IMR-90 (cell line): Measurements from ENCODE around the gene LONP1. TPM values are rescaled to one million over a fixed set of nuclear protein-coding genes. Genes with fewer than 3 reads are reported as not detected.
A peak's percentile ranks its signal among the peaks of the same experiment; 100 is the strongest.

Experiments
- ATAC-seq: fragments of 200-7000 bp; cut with Tn5 transposase; 2 replicates; pipeline ENCODE4 v1.9.1; 2020; ENCODE audit warnings: low read depth, mild to moderate bottlenecking, moderate library complexity
- BruUV-seq: library from RNA; stranded (reverse); fragments of 400-500 nt; replicated peaks from 2 replicates; lab custom pipeline; 2021; lab: Mats Ljungman, UMichigan
- CTCF ChIA-PET: fragments of 300-600 bp; formaldehyde crosslinking; extraction: SDS; loops from one replicate; lab custom pipeline; 2021; ENCODE audit warnings: antibody characterized with exemption; lab: Yijun Ruan, JAX
- POLR2A ChIA-PET: fragments of 300-600 bp; sonication (Branson Sonifier 250); formaldehyde crosslinking; loops from one replicate; lab custom pipeline; 2022; ENCODE audit warnings: antibody characterized with exemption; ENCODE audit not compliant: unreplicated experiment; lab: Charles Lee
- DNase-seq: peaks from one replicate; pipeline ENCODE4 v3.0.0; 2013
- H2AFZ ChIP-seq: replicated peaks from 2 replicates; pipeline ENCODE3; 2013; ENCODE audit warnings: low read length, mild to moderate bottlenecking; ENCODE audit not compliant: poor library complexity
- H2AK5ac ChIP-seq: 2 replicates; pipeline ENCODE4 v1.6.1; 2013; ENCODE audit warnings: low read depth, low read length, inconsistent platforms
- H2AK9ac ChIP-seq: replicated peaks from 2 replicates; pipeline ENCODE3; 2013; ENCODE audit warnings: mild to moderate bottlenecking, low read depth, low read length, moderate library complexity; ENCODE audit not compliant: poor library complexity
- H2BK120ac ChIP-seq: 2 replicates; pipeline ENCODE4 v1.6.1; 2013; ENCODE audit warnings: low read depth, low read length, inconsistent platforms
- H2BK15ac ChIP-seq: 3 replicates; pipeline ENCODE4 v1.6.1; 2013; ENCODE audit warnings: low read depth, low read length, inconsistent platforms
- H2BK20ac ChIP-seq: 2 replicates; pipeline ENCODE4 v1.6.1; 2013; ENCODE audit warnings: low read depth, mild to moderate bottlenecking, inconsistent platforms, low read length, moderate library complexity
- H2BK5ac ChIP-seq: 2 replicates; pipeline ENCODE4 v1.6.1; 2013; ENCODE audit warnings: mild to moderate bottlenecking, low read depth, low read length, inconsistent platforms; ENCODE audit not compliant: poor library complexity, severe bottlenecking
- H3K14ac ChIP-seq: replicated peaks from 2 replicates; pipeline ENCODE4 v1.6.1; 2013; ENCODE audit warnings: low read depth, low read length, inconsistent platforms
- H3K18ac ChIP-seq: 2 replicates; pipeline ENCODE4 v1.6.1; 2013; ENCODE audit warnings: low read depth, low read length, control low read depth
- H3K23ac ChIP-seq: 2 replicates; pipeline ENCODE4 v1.6.1; 2013; ENCODE audit warnings: low read depth, low read length, inconsistent platforms
- H3K27ac ChIP-seq: 2 replicates; pipeline ENCODE4 v1.5.1; 2013; ENCODE audit warnings: mild to moderate bottlenecking, control low read depth, low read length; ENCODE audit not compliant: insufficient read depth
- H3K27me3 ChIP-seq: 2 replicates; pipeline ENCODE4 v1.6.1; 2013; ENCODE audit warnings: low read length; ENCODE audit not compliant: control insufficient read depth, insufficient read depth
- H3K36me3 ChIP-seq: 2 replicates; pipeline ENCODE4 v1.6.1; 2013; ENCODE audit warnings: low read length, mixed read lengths; ENCODE audit not compliant: control insufficient read depth, insufficient read depth
- H3K4ac ChIP-seq: 2 replicates; pipeline ENCODE4 v1.6.1; 2013; ENCODE audit warnings: low read depth, low read length, inconsistent platforms
- H3K4me1 ChIP-seq: 2 replicates; pipeline ENCODE4 v1.6.1; 2013; ENCODE audit warnings: low read length, mixed read lengths; ENCODE audit not compliant: control insufficient read depth, insufficient read depth
- H3K4me2 ChIP-seq: 2 replicates; pipeline ENCODE4 v1.6.1; 2013; ENCODE audit warnings: low read depth, mild to moderate bottlenecking, control low read depth, low read length, moderate library complexity
- H3K4me3 ChIP-seq: 2 replicates; pipeline ENCODE4 v1.5.1; 2013; ENCODE audit warnings: low read depth, mild to moderate bottlenecking, control low read depth, low read length, moderate library complexity; ENCODE audit not compliant: insufficient read depth
- H3K56ac ChIP-seq: 2 replicates; pipeline ENCODE4 v1.6.1; 2013; ENCODE audit warnings: low read length, inconsistent platforms; ENCODE audit not compliant: insufficient read depth; ENCODE audit errors: extremely low read depth
- H3K79me1 ChIP-seq, 2 experiments: 2 replicates each; pipeline ENCODE4 v1.6.1; 2013; ENCODE audit warnings: low read length in 2 of 2, inconsistent platforms in 1 of 2, low read depth in 1 of 2
- H3K9ac ChIP-seq: 2 replicates; pipeline ENCODE4 v1.6.1; 2013; ENCODE audit warnings: low read depth, low read length, control low read depth
- H3K9me1 ChIP-seq: 2 replicates; pipeline ENCODE4 v1.6.1; 2013; ENCODE audit warnings: low read length, inconsistent platforms; ENCODE audit not compliant: insufficient read depth
- H3K9me3 ChIP-seq: 2 replicates; pipeline ENCODE4 v1.6.1; 2013; ENCODE audit warnings: low read length; ENCODE audit not compliant: control insufficient read depth, insufficient read depth
- H4K20me1 ChIP-seq: 2 replicates; pipeline ENCODE4 v1.6.1; 2013; ENCODE audit warnings: low read length, inconsistent platforms; ENCODE audit not compliant: insufficient read depth
- H4K5ac ChIP-seq: 2 replicates; pipeline ENCODE4 v1.6.1; 2013; ENCODE audit warnings: mild to moderate bottlenecking, low read depth, low read length, control low read depth
- H4K8ac ChIP-seq, 2 experiments: 2 replicates each; pipeline ENCODE4 v1.6.1; 2013; ENCODE audit warnings: low read depth in 2 of 2, low read length in 2 of 2, control low read depth in 1 of 2, inconsistent platforms in 1 of 2
- H4K91ac ChIP-seq: 2 replicates; pipeline ENCODE4 v1.6.1; 2013; ENCODE audit warnings: low read depth, low read length, inconsistent platforms; ENCODE audit not compliant: insufficient read depth
- CHD1 ChIP-seq: IDR thresholded peaks from 2 replicates; pipeline ENCODE4 v1.6.1; 2012; ENCODE audit warnings: low read depth, low read length, improper control_type of control experiment
- MAZ ChIP-seq: IDR thresholded peaks from 2 replicates; pipeline ENCODE4 v1.6.1; 2012; ENCODE audit warnings: low read depth, mild to moderate bottlenecking, low read length, improper control_type of control experiment, moderate library complexity, borderline replicate concordance
- MXI1 ChIP-seq: IDR thresholded peaks from 2 replicates; pipeline ENCODE4 v1.6.1; 2012; ENCODE audit warnings: low read depth, mild to moderate bottlenecking, low read length, moderate library complexity, borderline replicate concordance
- POLR2A ChIP-seq: IDR thresholded peaks from 2 replicates; pipeline ENCODE4 v1.6.1; 2012; ENCODE audit warnings: mild to moderate bottlenecking, low read depth, low read length
- WGBS, 2 experiments: methylation state at CpG; one replicate each; pipeline versions ENCODE4 v1.1.5 to v1.1.7; 2013; ENCODE audit warnings: missing lambda C conversion rate in 2 of 2; ENCODE audit not compliant: insufficient read length in 1 of 2; ENCODE audit errors: extremely low coverage in 2 of 2; 5-methylcytosine and 5-hydroxymethylcytosine counted together
- dilution Hi-C: fragments of 300-500 bp; cut with HindIII; formaldehyde crosslinking; loops from one replicate; pipeline ENCODE4 v1.14.3; 2018; ENCODE audit warnings: low sequenced_read_pairs; ENCODE audit not compliant: unreplicated experiment
- in situ Hi-C: fragments of 300-500 bp; cut with MboI; formaldehyde crosslinking; loops from 3 replicates; pipeline ENCODE4 v1.14.3; 2019; ENCODE audit warnings: low sequenced_read_pairs, inconsistent platforms, mixed read lengths
- intact Hi-C: fragments of 100-400 bp; cut with micrococcal nuclease; formaldehyde crosslinking; loops from 2 replicates; pipeline ENCODE4 v1.10.0; 2022
- polyA plus RNA-seq, 3 experiments: library from polyadenylated mRNA; depleted of rRNA; stranded (reverse); fragments of >200 nt; gene quantifications; 2 replicates each; pipeline ENCODE4 v1.2.3, GENCODE V29; 2012; ENCODE audit warnings: low replicate concordance in 1 of 3
- total RNA-seq: library from RNA; depleted of rRNA; stranded (reverse); fragments of >200 nt; gene quantifications from 2 replicates; pipeline ENCODE4 v1.2.3, GENCODE V29; 2012
- TF ChIP-seq, protein P1 (sequence below): fragments of 150-350 bp; IDR thresholded peaks from 2 replicates; pipeline ENCODE4 v1.6.1; 2017; ENCODE audit warnings: mild to moderate bottlenecking, antibody characterized with exemption, low read length, low read depth

The LONP1 gene
- total and polyA plus RNA-seq, 2 of the 4 experiments (the other 2 are of a cell fraction): 64.2 to 93.2 TPM

DNA sequence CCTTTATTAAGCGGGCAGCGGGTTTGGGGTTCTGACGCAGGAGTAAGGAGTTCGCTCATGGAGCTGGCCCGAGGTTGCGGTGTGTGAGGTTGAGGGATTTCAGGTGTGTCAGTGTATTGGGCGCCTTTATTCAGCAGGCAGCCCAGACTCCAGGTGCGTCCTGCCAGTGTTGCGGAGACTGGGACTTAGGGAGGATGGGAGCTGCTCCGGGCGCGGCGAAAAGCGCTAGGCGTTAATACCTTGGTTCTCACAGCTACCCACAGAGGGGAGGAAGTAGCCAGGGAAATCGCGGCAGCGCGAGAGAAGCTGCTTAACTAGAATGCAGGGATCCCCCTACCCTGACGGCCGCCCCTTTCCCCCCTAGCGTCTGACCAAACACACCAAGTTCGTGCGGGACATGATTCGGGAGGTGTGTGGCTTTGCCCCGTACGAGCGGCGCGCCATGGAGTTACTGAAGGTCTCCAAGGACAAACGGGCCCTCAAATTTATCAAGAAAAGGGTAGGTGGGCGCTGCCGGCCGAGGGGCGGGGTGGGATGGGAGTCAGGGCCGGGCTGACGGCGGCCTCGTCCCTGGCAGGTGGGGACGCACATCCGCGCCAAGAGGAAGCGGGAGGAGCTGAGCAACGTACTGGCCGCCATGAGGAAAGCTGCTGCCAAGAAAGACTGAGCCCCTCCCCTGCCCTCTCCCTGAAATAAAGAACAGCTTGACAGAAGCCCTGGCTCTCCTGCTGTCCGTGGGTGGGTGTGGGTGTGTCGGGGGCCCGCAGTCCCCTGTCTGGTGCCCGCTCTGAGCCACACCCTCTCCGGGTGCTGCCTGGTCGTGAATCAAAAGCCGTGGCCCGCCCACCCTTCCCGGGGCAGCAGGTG, 28.8 kb downstream of the LONP1 start:
- Histone ChIP-seq H4K20me1 (peaks cover 61% of the 10 kb centered on the region), H4K8ac (peak overlapping the region in 1 of 2 experiments; percentile 26; a peak in 3 of 4 replicates), H4K91ac (no peak overlapping the region), H2AFZ (no peak overlapping the region), H4K5ac (no peak overlapping the region), H3K14ac (peak overlapping the region; percentile 93), H3K27ac (peak overlapping the region; percentile 78), H3K18ac (no peak overlapping the region), H3K36me3 (peaks cover 50% of the 10 kb centered on the region), H3K9ac (peak overlapping the region; percentile 78), H3K4ac (0 out of 2 replicates have a peak overlapping the region, but pooled peaks have one; percentile 29), H3K56ac (peak overlapping the region; percentile 20; the same call in 1 of the 2 replicates), H3K4me3 (peak overlapping the region; percentile 74), H2BK5ac (peak overlapping the region; percentile 5), H3K9me1 (peaks cover 7% of the 10 kb centered on the region; the same call in 1 of the 2 replicates), H3K23ac (peak overlapping the region; percentile 96), H3K27me3 (no peaks in the 10 kb centered on the region), H2BK15ac (no peak overlapping the region), H2BK20ac (no peak overlapping the region), H2AK9ac (peak overlapping the region; percentile 100), H2AK5ac (peak overlapping the region; percentile 90), H3K79me1 (peaks cover 0 to 50% of the 10 kb centered on the region in 2 experiments; a peak in 1 of 4 replicates), H3K4me2 (peak overlapping the region; percentile 97), H3K9me3 (no peaks in the 10 kb centered on the region), H3K4me1 (peaks cover 2% of the 10 kb centered on the region; the same call in 1 of the 2 replicates), H2BK120ac (no peak overlapping the region)
- DNase-seq (peak; percentile 31), ATAC-seq (no peak)
- dilution Hi-C loops: no loop called here
- WGBS, 2 experiments: 5% methylated on average over 23 of the region's 54 CpGs; no CpG with 5 or more reads in 1 of the 2 experiments
- TF ChIP-seq, protein P1, sequence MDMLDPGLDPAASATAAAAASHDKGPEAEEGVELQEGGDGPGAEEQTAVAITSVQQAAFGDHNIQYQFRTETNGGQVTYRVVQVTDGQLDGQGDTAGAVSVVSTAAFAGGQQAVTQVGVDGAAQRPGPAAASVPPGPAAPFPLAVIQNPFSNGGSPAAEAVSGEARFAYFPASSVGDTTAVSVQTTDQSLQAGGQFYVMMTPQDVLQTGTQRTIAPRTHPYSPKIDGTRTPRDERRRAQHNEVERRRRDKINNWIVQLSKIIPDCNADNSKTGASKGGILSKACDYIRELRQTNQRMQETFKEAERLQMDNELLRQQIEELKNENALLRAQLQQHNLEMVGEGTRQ: no peak
- TF ChIP-seq POLR2A (no peak), MXI1 (0 out of 2 replicates have a peak, but pooled peaks have one; percentile 57), MAZ (no peak), CHD1 (no peak)
- no TSS peak for BruUV-seq
- intact Hi-C loops: no loop called here
- POLR2A ChIA-PET: interaction anchor here (0.7 to 0.9 kb wide), 2 partner anchors 16 to 46 kb away, joined by 9 to 19 read pairs; no protein-coding TSS in a partner anchor
- in situ Hi-C loops: no loop called here
- CTCF ChIA-PET: no interaction called here
